Measurements from ENCODE around the gene LMAN2.

DNA sequence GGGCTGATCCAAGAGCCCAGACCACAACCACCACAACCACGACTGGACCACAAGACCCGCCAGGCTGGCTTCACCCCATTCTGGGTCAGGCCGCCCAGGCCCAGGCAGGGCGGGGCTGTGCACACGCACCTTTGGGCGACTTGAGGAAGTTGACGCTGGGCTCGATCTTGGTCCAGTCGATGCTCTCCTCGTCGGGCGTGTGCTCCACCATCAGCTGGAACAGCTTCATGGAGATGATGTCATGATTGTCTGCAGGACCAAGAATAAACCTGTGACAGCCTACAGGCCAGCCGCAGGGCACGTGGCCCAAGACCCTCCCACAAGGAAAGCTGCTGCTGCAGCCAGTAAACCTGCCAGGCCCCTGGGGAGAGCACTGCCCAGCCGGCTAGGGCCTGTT is 17.3 kb downstream of the LMAN2 start:
- TF ChIP-seq CTCF (IDR thresholded peaks at IDR 0.05) (no peak), POLR2A (IDR thresholded peaks at IDR 0.05) (no peak)
